Transverse colon (tissue), 4 donors: Measurements from ENCODE around the gene TPP1. TPM values are rescaled to one million over a fixed set of nuclear protein-coding genes. Genes with fewer than 3 reads are reported as not detected.

Experiments used
- DNase-seq: peaks from one replicate; pipeline ENCODE4 v3.0.0-alpha.2; 2019
- H3K27ac ChIP-seq, 4 donors: fragments of 200-600 bp; sonication (generic); 2 replicates each; pipeline ENCODE4 v1.5.1; 2016 to 2018; ENCODE audit warnings: inconsistent platforms in 4 of 4
- H3K27me3 ChIP-seq: fragments of 200-600 bp; sonication (generic); 2 replicates; pipeline ENCODE4 v1.5.1; 2017; ENCODE audit warnings: inconsistent platforms
- H3K36me3 ChIP-seq, 4 donors: fragments of 200-600 bp; sonication (generic); 2 replicates each; pipeline ENCODE4 v1.5.1; 2017 to 2019; ENCODE audit warnings: inconsistent platforms in 4 of 4
- H3K4me1 ChIP-seq, 4 donors: fragments of 200-600 bp; sonication (generic); 2 replicates each; pipeline ENCODE4 v1.5.1; 2017 to 2020; ENCODE audit warnings: inconsistent platforms in 4 of 4
- H3K4me3 ChIP-seq, 4 donors: fragments of 200-600 bp; sonication (generic); 1 replicate in 1 of 4; 2 replicates in 3 of 4; pipeline versions ENCODE4 v1.5.1 to v1.6.1; 2017 to 2019; ENCODE audit warnings: inconsistent platforms in 4 of 4
- H3K9me3 ChIP-seq, 2 donors: fragments of 200-600 bp; sonication (generic); 2 replicates each; pipeline ENCODE4 v1.5.1; 2017 to 2019; ENCODE audit warnings: inconsistent platforms in 2 of 2
- CTCF ChIP-seq, 5 experiments: fragments of 200-600 bp in 3 of 5; fragments of 450-650 bp in 2 of 5; sonication (generic) in 3 of 5; IDR thresholded peaks; 1 replicate in 2 of 5; 2 replicates in 3 of 5; pipeline ENCODE4 v1.5.1; 2016 to 2017; ENCODE audit warnings: antibody characterized with exemption in 5 of 5, inconsistent platforms in 3 of 5, mild to moderate bottlenecking in 2 of 5, moderate library complexity in 1 of 5
- EP300 ChIP-seq: sonication (generic); formaldehyde crosslinking; IDR thresholded peaks from one replicate; pipeline ENCODE4 v1.6.1; 2017; ENCODE audit warnings: antibody characterized with exemption, low read depth
- POLR2A ChIP-seq: fragments of 450-650 bp; IDR thresholded peaks from one replicate; pipeline ENCODE4 v1.6.1; 2016; ENCODE audit warnings: antibody characterized with exemption, mild to moderate bottlenecking, moderate library complexity
- POLR2AphosphoS5 ChIP-seq, 3 donors: sonication (generic); formaldehyde crosslinking; IDR thresholded peaks; one replicate each; pipeline ENCODE4 v1.6.1; 2016; ENCODE audit warnings: antibody characterized with exemption in 3 of 3
- WGBS, 2 donors: methylation state at CpG; one replicate each; pipeline ENCODE4 v1.1.5; 2018; ENCODE audit warnings: low coverage in 1 of 2; 5-methylcytosine and 5-hydroxymethylcytosine counted together
- in situ Hi-C, 4 donors: fragments of 200-750 bp; cut with MboI; loops; one replicate each; pipeline versions ENCODE4 v1.15.0 to v1.15.1; 2017; ENCODE audit warnings: low sequenced_read_pairs in 3 of 4, low pct_ligation_motif_present in 1 of 4, low pct_unique_long_range_greater_than_20kb in 1 of 4
- intact Hi-C: fragments of 100-400 bp; cut with DNase I; formaldehyde crosslinking; loops from one replicate; pipeline ENCODE4 v1.15.1; 2023; ENCODE audit warnings: low total_unique reads
- total RNA-seq, 4 donors: library from RNA; depleted of rRNA; stranded (reverse); fragments of >200 nt; gene quantifications; one replicate each; pipeline ENCODE4 v1.1.0, GENCODE V29; 2016

The TPP1 gene
- total RNA-seq, 4 donors from 2014 or later = 64.0 to 114 (median 74.0) TPM

- Histone ChIP-seq H3K4me1 (peaks cover 0 to 13% (median 1%) of the 10 kb centered on the region in 4 donors), H3K4me3 (no peak overlapping the region)
These were observed 47.0 kb downstream of the TPP1 start for GRCh38 chr11:6572215-6572614.

GRCh38 chr11:6571434-6572008, 47.7 kb downstream of the TPP1 start:
- no peaks in the 10 kb centered on the region for H3K9me3 ChIP-seq
- in situ Hi-C loops = no loop called here
- no peak overlapping the region for H3K4me3 ChIP-seq
- 60 to 81% methylated on average over 1 to 20 of the region's 22 CpGs for WGBS, 2 donors
- no peak for DNase-seq
- no peaks in the 10 kb centered on the region for H3K36me3 ChIP-seq
- peaks cover 0 to 6% (median under 1%) of the 10 kb centered on the region in 4 donors for H3K4me1 ChIP-seq
- intact Hi-C loops = no loop called here
- no peak overlapping the region for H3K27ac ChIP-seq
- no peak for TF ChIP-seq POLR2AphosphoS5 (IDR thresholded peaks at IDR 0.05)
- TF ChIP-seq EP300 = no peak
- TF ChIP-seq CTCF (IDR thresholded peaks at IDR 0.05) = no peak
- no peak for TF ChIP-seq POLR2A
- H3K27me3 ChIP-seq = no peaks in the 10 kb centered on the region

More at GRCh38 chr11:6572215-6572614, 47.0 kb downstream of the TPP1 start:
- intact Hi-C loops = no loop called here
- 76 to 85% methylated on average over 2 of the region's 2 CpGs for WGBS, 2 donors
- Histone ChIP-seq H3K36me3 (no peaks in the 10 kb centered on the region), H3K27me3 (no peaks in the 10 kb centered on the region), H3K9me3 (no peaks in the 10 kb centered on the region), H3K27ac (no peak overlapping the region)
- in situ Hi-C loops = no loop called here
- TF ChIP-seq CTCF (IDR thresholded peaks at IDR 0.05) (no peak), POLR2A (no peak), EP300 (no peak), POLR2AphosphoS5 (IDR thresholded peaks at IDR 0.05) (no peak)
- DNase-seq = no peak

GRCh38 chr11:6570691-6571427, 48.4 kb downstream of the TPP1 start:
- TF ChIP-seq POLR2AphosphoS5 (IDR thresholded peaks at IDR 0.05) = no peak
- TF ChIP-seq CTCF (IDR thresholded peaks at IDR 0.05) = no peak
- no peak for TF ChIP-seq POLR2A
- no peak for TF ChIP-seq EP300
- H3K4me1 ChIP-seq = peaks cover 0 to 1% (median 0%) of the 10 kb centered on the region in 4 donors
- in situ Hi-C loops (no loop called here), intact Hi-C loops (no loop called here)
- H3K27me3 ChIP-seq = no peaks in the 10 kb centered on the region
- DNase-seq = no peak
- WGBS, 2 donors = 83% methylated on average over 57 of the region's 62 CpGs; no CpG with 5 or more reads in 1 of the 2 donors
- no peak overlapping the region for H3K4me3 ChIP-seq
- H3K27ac ChIP-seq = no peak overlapping the region
- no peaks in the 10 kb centered on the region for H3K36me3 ChIP-seq
- no peaks in the 10 kb centered on the region for H3K9me3 ChIP-seq

- Histone ChIP-seq H3K36me3 (no peaks in the 10 kb centered on the region), H3K4me3 (no peak overlapping the region), H3K9me3 (no peaks in the 10 kb centered on the region), H3K4me1 (no peaks in the 10 kb centered on the region), H3K27ac (no peak overlapping the region), H3K27me3 (no peaks in the 10 kb centered on the region)
- DNase-seq = no peak
- 63 to 85% methylated on average over 1 to 5 of the region's 5 CpGs for WGBS, 2 donors
- intact Hi-C loops (no loop called here), in situ Hi-C loops (no loop called here)
- TF ChIP-seq POLR2AphosphoS5 (IDR thresholded peaks at IDR 0.05) (no peak), CTCF (IDR thresholded peaks at IDR 0.05) (no peak), EP300 (no peak), POLR2A (no peak)
These were observed 49.5 kb downstream of the TPP1 start for GRCh38 chr11:6569706-6570105.
